GM12878 (cell line): Measurements from ENCODE around the gene ZNF684. TPM values are rescaled to one million over a fixed set of nuclear protein-coding genes. Genes with fewer than 3 reads are reported as not detected.

ENCODE experiments used
- ATAC-seq: fragments of 200-7000 bp; cut with Tn5 transposase; 3 replicates; pipeline ENCODE4 v1.9.1; 2020; ENCODE audit warnings: mild to moderate bottlenecking, moderate library complexity
- BruUV-seq: library from RNA; stranded (reverse); fragments of 400-500 nt; replicated peaks from 2 replicates; lab custom pipeline; 2021; lab: Mats Ljungman, UMichigan
- CTCF ChIA-PET: fragments of 300-600 bp; sonication (Branson Sonifier 250); formaldehyde crosslinking; extraction: SDS; loops from one replicate; lab custom pipeline; 2021; ENCODE audit warnings: inconsistent platforms; lab: Yijun Ruan, JAX
- POLR2A ChIA-PET: fragments of 350-600 bp; formaldehyde crosslinking; extraction: SDS; loops from one replicate; lab custom pipeline; 2021; ENCODE audit warnings: inconsistent platforms; lab: Charles Lee
- RAD21 ChIA-PET: fragments of 300-600 bp; sonication (Branson Sonifier 250); formaldehyde crosslinking; loops from one replicate; lab custom pipeline; 2023; ENCODE audit warnings: antibody characterized with exemption; ENCODE audit not compliant: unreplicated experiment; lab: Charles Lee
- SMC1A ChIA-PET: fragments of 300-600 bp; sonication (Branson Sonifier 250); formaldehyde crosslinking; loops from one replicate; lab custom pipeline; 2023; ENCODE audit not compliant: unreplicated experiment, uncharacterized antibody; lab: Charles Lee
- DNase-seq: peaks from one replicate; pipeline ENCODE4 v3.0.0-alpha.2; 2011; ENCODE audit warnings: low read depth, low spot score
- FAIRE-seq: peaks from 3 replicates; lab custom pipeline; 2011; peaks lifted over from hg19 to GRCh38; lab: Jason Lieb, UNC
- H2AFZ ChIP-seq: 2 replicates; pipeline ENCODE4 v1.6.0; 2011; ENCODE audit warnings: low read depth, low read length, control low read depth; ENCODE audit not compliant: control insufficient read depth
- H3K27ac ChIP-seq: 2 replicates; pipeline ENCODE4 v1.5.1; 2011; ENCODE audit warnings: control low read depth; ENCODE audit not compliant: control insufficient read depth, insufficient read depth
- H3K27me3 ChIP-seq, 2 experiments: replicated peaks in 1 of 2; 2 replicates each; pipeline versions ENCODE4 v1.6.0 to v1.6.1; 2011; ENCODE audit warnings: low read length in 1 of 2; ENCODE audit not compliant: control insufficient read depth in 2 of 2, insufficient read depth in 2 of 2
- H3K36me3 ChIP-seq, 2 experiments: 2 replicates each; pipeline ENCODE4 v1.5.1; 2011; ENCODE audit warnings: low read length in 1 of 2; ENCODE audit not compliant: control insufficient read depth in 2 of 2, insufficient read depth in 2 of 2
- H3K4me1 ChIP-seq: 2 replicates; pipeline ENCODE4 v1.6.1; 2011; ENCODE audit warnings: mild to moderate bottlenecking, low read length, moderate library complexity, mixed read lengths; ENCODE audit not compliant: control insufficient read depth, insufficient read depth
- H3K4me2 ChIP-seq: 2 replicates; pipeline ENCODE4 v1.6.0; 2011; ENCODE audit warnings: control low read depth; ENCODE audit not compliant: control insufficient read depth, insufficient read depth
- H3K4me3 ChIP-seq: fragments of 200-600 bp; sonication (generic); 2 replicates; pipeline ENCODE4 v1.5.1; 2016
- H3K79me2 ChIP-seq: 2 replicates; pipeline ENCODE4 v1.6.0; 2011; ENCODE audit warnings: low read length; ENCODE audit not compliant: control insufficient read depth, insufficient read depth
- H3K9ac ChIP-seq: 2 replicates; pipeline ENCODE4 v1.8.0; 2011; ENCODE audit warnings: low read length, control low read depth, mixed read lengths; ENCODE audit not compliant: control insufficient read depth, insufficient read depth
- H3K9me3 ChIP-seq: replicated peaks from 3 replicates; pipeline ENCODE4 v1.5.1; 2011; ENCODE audit warnings: mild to moderate bottlenecking, low read length; ENCODE audit not compliant: control insufficient read depth, insufficient read depth
- H4K20me1 ChIP-seq: 2 replicates; pipeline ENCODE4 v1.6.0; 2011; ENCODE audit not compliant: control insufficient read depth, insufficient read depth
- CEBPZ ChIP-seq: fragments of 150-350 bp; IDR thresholded peaks from 2 replicates; pipeline ENCODE4 v1.6.1; 2016; ENCODE audit warnings: low read depth, low read length
- CTCF ChIP-seq, 3 experiments: IDR thresholded peaks in 2 of 3; conservative IDR thresholded peaks in 1 of 3; 2 replicates each; pipeline ENCODE4 v1.5.1; 2011; ENCODE audit warnings: low read depth in 3 of 3, low read length in 3 of 3, mild to moderate bottlenecking in 3 of 3, control low read depth in 2 of 3, moderate library complexity in 2 of 3, inconsistent platforms in 1 of 3, mixed read lengths in 1 of 3; ENCODE audit not compliant: control insufficient read depth in 2 of 3, insufficient read depth in 1 of 3; ENCODE audit errors: extremely low read depth in 1 of 3
- IRF4 ChIP-seq: IDR thresholded peaks from 2 replicates; pipeline ENCODE4 v1.6.1; 2011; ENCODE audit warnings: low read depth, low read length
- NBN ChIP-seq: fragments of 450-650 bp; IDR thresholded peaks from 2 replicates; pipeline ENCODE4 v1.6.1; 2016
- RAD21 ChIP-seq: IDR thresholded peaks from 2 replicates; pipeline ENCODE4 v1.6.1; 2011; ENCODE audit warnings: mild to moderate bottlenecking, low read depth, low read length, moderate library complexity; ENCODE audit not compliant: insufficient read depth
- RUNX3 ChIP-seq: IDR thresholded peaks from 2 replicates; pipeline ENCODE4 v1.6.1; 2012; ENCODE audit warnings: low read length, inconsistent platforms
- WGBS: methylation state at CpG from one replicate; pipeline ENCODE4 v1.1.6; 2016; ENCODE audit warnings: low lambda C conversion rate; ENCODE audit not compliant: insufficient replicate concordance, insufficient coverage; ENCODE audit errors: missing lambda C conversion rate; 5-methylcytosine and 5-hydroxymethylcytosine counted together
- in situ Hi-C: fragments of 300-500 bp; cut with MboI; formaldehyde crosslinking; loops from 9 replicates; pipeline ENCODE4 v1.14.3; 2018; ENCODE audit warnings: mixed read lengths
- intact Hi-C: fragments of 100-400 bp; cut with micrococcal nuclease; formaldehyde crosslinking; loops from one replicate; pipeline ENCODE4 v1.14.2; 2022; ENCODE audit not compliant: unreplicated experiment
- polyA plus RNA-seq, 11 experiments: library from polyadenylated mRNA; depleted of rRNA in 4 of 11; unstranded in 6 of 11; stranded (reverse) in 5 of 11; fragments of >200 nt; fragmentation: Nextera tagmentation in 4 of 11; fragmentation: Illumina TruSeq in 1 of 11; extraction: Ambion mirVana in 4 of 11; extraction: Trizol in 1 of 11; gene quantifications; 1 replicate in 1 of 11; 2 replicates in 10 of 11; pipeline versions ENCODE4 v1.2.1 to v1.2.3, GENCODE V29; 2011 to 2016; ENCODE audit warnings: inconsistent platforms in 2 of 11, missing spikeins in 2 of 11, low read depth in 1 of 11
- total RNA-seq, 4 experiments: library from RNA; depleted of rRNA in 3 of 4; stranded (reverse); fragments of >200 nt in 3 of 4; fragmentation: Illumina TruSeq in 1 of 4; extraction: Trizol in 1 of 4; gene quantifications; 2 replicates each; pipeline versions ENCODE4 v1.2.1 to v1.2.3, GENCODE V29; 2013 to 2021

ZNF684 gene
- total and polyA plus RNA-seq, 10 of the 15 experiments (the other 5 are each of a cell fraction or from before 2014, with no cell fraction given): 3.8 to 6.8 (median 6.0) TPM

GRCh38 chr1:40592107-40592803 lies 60.8 kb downstream of the ZNF684 start:
- ChIA-PET SMC1A (no interaction called here), RAD21 (no interaction called here), CTCF (interaction anchor here (0.6 to 2.1 kb wide), 4 partner anchors 8 to 331 kb away, joined by 3 to 6 read pairs (median 3); no protein-coding TSS in a partner anchor), POLR2A (no interaction called here)
- H3K4me3 ChIP-seq: no peak overlapping the region
- TF ChIP-seq CEBPZ (no peak), RUNX3 (peak; percentile 45; the same call in 1 of the 2 replicates), RAD21 (peak; percentile 27; the same call in 1 of the 2 replicates), NBN (no peak), CTCF (IDR thresholded peaks at IDR 0.05 in 2 of 3, conservative IDR thresholded peaks at IDR 0.05 in 1 of 3; ENCODE audit: control insufficient read depth in 2 of 3, extremely low read depth in 1 of 3, insufficient read depth in 1 of 3, low read depth in 3 of 3, low read length in 3 of 3) (peak; percentile 10 to 32 (median 22); a peak in 2 of 6 replicates), IRF4 (peak; percentile 43; the same call in 1 of the 2 replicates)
- no peaks in the 10 kb centered on the region; the same call in 2 of the 3 replicates for H3K9me3 ChIP-seq
- no peaks in the 10 kb centered on the region for H4K20me1 ChIP-seq
- in situ Hi-C loops (no loop called here), intact Hi-C loops (no loop called here)
- H3K36me3 ChIP-seq: no peaks in the 10 kb centered on the region
- no TSS peak for BruUV-seq
- ATAC-seq: peak; percentile 49; the same call in 1 of the 3 replicates
- WGBS: 42% methylated on average over 6 of the region's 6 CpGs
- H2AFZ ChIP-seq: no peak overlapping the region
- H3K27ac ChIP-seq: no peak overlapping the region
- H3K4me2 ChIP-seq: no peak overlapping the region
- peak; percentile 7 for FAIRE-seq
- DNase-seq: no peak
- H3K27me3 ChIP-seq: no peaks in the 10 kb centered on the region
- no peaks in the 10 kb centered on the region for H3K79me2 ChIP-seq
- H3K9ac ChIP-seq: no peak overlapping the region
- H3K4me1 ChIP-seq: no peaks in the 10 kb centered on the region
